NCI-H82 treated with DMSO at 0.1 percent for 48 hours (cell line): ENCODE data around the gene NEURL3.
A peak's percentile ranks its signal among the peaks of the same experiment; 100 is the strongest.
"Not testable (repeated sequence)": the region's sequence is repeated elsewhere in the genome, so short reads cannot be mapped to it uniquely, and the experiment has no call there.

Source experiments
- DNase-seq: peaks from one replicate; lab custom pipeline; 2025; ENCODE audit not compliant: unreplicated experiment; lab: John Stamatoyannopoulos, UW

NEURL3 gene

GRCh38 chr2:96505231-96505889 is at the start of gene NEURL3:
NEURL3 (minus strand) TSS chr2:96505357; CDS start chr2:96505286, 71 bp downstream.
- no peak for DNase-seq

- no peak for DNase-seq
Measured at GRCh38 chr2:96554293-96555145, 49.4 kb upstream of the NEURL3 start.

GRCh38 chr2:96553957-96554292 is 48.8 kb upstream of the NEURL3 start:
- not testable (repeated sequence) for DNase-seq

- no peak for DNase-seq
Measured at GRCh38 chr2:96553176-96553956, 48.2 kb upstream of the NEURL3 start.

GRCh38 chr2:96552315-96553175 is 47.4 kb upstream of the NEURL3 start:
- no peak for DNase-seq

- DNase-seq, result no peak
Measured at GRCh38 chr2:96551605-96552314, 46.6 kb upstream of the NEURL3 start.

GRCh38 chr2:96550787-96551604 is 45.8 kb upstream of the NEURL3 start:
- DNase-seq, result no peak

- peak; percentile 6 for DNase-seq
Measured at GRCh38 chr2:96549967-96550786, 45.0 kb upstream of the NEURL3 start.

- DNase-seq, result no peak
Measured at GRCh38 chr2:96549466-96549785, 44.3 kb upstream of the NEURL3 start.

- DNase-seq, result no peak
Measured at GRCh38 chr2:96548558-96549465, 43.7 kb upstream of the NEURL3 start.

- DNase-seq, result no peak
Measured at GRCh38 chr2:96547731-96548171, 42.6 kb upstream of the NEURL3 start.

GRCh38 chr2:96547203-96547641 is 42.1 kb upstream of the NEURL3 start:
- DNase-seq, result no peak

GRCh38 chr2:96546797-96547196 is 41.6 kb upstream of the NEURL3 start:
- no peak for DNase-seq

- no peak for DNase-seq
Measured at GRCh38 chr2:96546321-96546720, 41.2 kb upstream of the NEURL3 start.

- DNase-seq, result peak; percentile 59
Measured at GRCh38 chr2:96542357-96542977, 37.3 kb upstream of the NEURL3 start.

- no peak for DNase-seq
Measured at GRCh38 chr2:96541398-96542152, 36.4 kb upstream of the NEURL3 start.
